H1 (cell line): Measurements from ENCODE around the gene PDP2. TPM values are rescaled to one million over a fixed set of nuclear protein-coding genes. Genes with fewer than 3 reads are reported as not detected.

ENCODE experiments used
- CTCF ChIA-PET: fragments of 300-600 bp; sonication (Branson Sonifier 250); formaldehyde crosslinking; loops from one replicate; lab custom pipeline; 2021; ENCODE audit not compliant: partially characterized antibody; lab: Charles Lee
- POLR2A ChIA-PET: fragments of 300-600 bp; sonication (Branson Sonifier 250); formaldehyde crosslinking; loops from one replicate; lab custom pipeline; 2021; ENCODE audit warnings: inconsistent platforms; ENCODE audit not compliant: partially characterized antibody; lab: Charles Lee
- DNase-seq, 2 experiments: peaks; one replicate each; pipeline versions ENCODE4 v3.0.0 to v3.0.0-alpha.2; 2010 to 2022; ENCODE audit warnings: low spot score in 2 of 2, low read depth in 1 of 2, mixed read lengths in 1 of 2
- FAIRE-seq: peaks from 2 replicates; lab custom pipeline; 2011; peaks lifted over from hg19 to GRCh38; lab: Jason Lieb, UNC
- H2AFZ ChIP-seq: 2 replicates; pipeline ENCODE4 v1.8.1; 2012; ENCODE audit warnings: low read length, inconsistent platforms
- H2AK5ac ChIP-seq: 2 replicates; pipeline ENCODE4 v1.6.1; 2013; ENCODE audit warnings: low read depth, low read length
- H2BK120ac ChIP-seq: replicated peaks from 2 replicates; pipeline ENCODE3; 2013; ENCODE audit warnings: low read depth, low read length, inconsistent platforms
- H2BK12ac ChIP-seq: 2 replicates; pipeline ENCODE4 v1.6.1; 2013; ENCODE audit warnings: low read depth, low read length
- H2BK15ac ChIP-seq: 2 replicates; pipeline ENCODE4 v1.6.1; 2013; ENCODE audit warnings: low read length
- H2BK20ac ChIP-seq: 2 replicates; pipeline ENCODE4 v1.6.1; 2013; ENCODE audit warnings: low read length
- H2BK5ac ChIP-seq: 2 replicates; pipeline ENCODE4 v1.6.1; 2013; ENCODE audit warnings: low read depth, low read length
- H3K14ac ChIP-seq: 2 replicates; pipeline ENCODE4 v1.6.1; 2013; ENCODE audit warnings: inconsistent platforms; ENCODE audit not compliant: insufficient read length
- H3K18ac ChIP-seq: 2 replicates; pipeline ENCODE4 v1.6.1; 2013; ENCODE audit warnings: low read length; ENCODE audit errors: extremely low read depth
- H3K23ac ChIP-seq: 2 replicates; pipeline ENCODE4 v1.6.1; 2013; ENCODE audit warnings: inconsistent platforms; ENCODE audit not compliant: insufficient read length
- H3K23me2 ChIP-seq: 2 replicates; pipeline ENCODE4 v1.6.1; 2013; ENCODE audit warnings: low read depth, low read length
- H3K27ac ChIP-seq: 2 replicates; pipeline ENCODE4 v1.6.1; 2011; ENCODE audit warnings: low read depth, low read length, inconsistent platforms
- H3K27me3 ChIP-seq, 4 experiments: replicated peaks in 1 of 4; 1 replicate in 1 of 4; 2 replicates in 3 of 4; pipeline versions ENCODE4 v1.6.1 to v1.8.1; 2011 to 2013; ENCODE audit warnings: low read length in 3 of 4, mild to moderate bottlenecking in 3 of 4, inconsistent platforms in 2 of 4, mixed read lengths in 2 of 4, moderate library complexity in 1 of 4; ENCODE audit not compliant: control insufficient read depth in 3 of 4, insufficient read depth in 3 of 4; ENCODE audit errors: extremely low read depth in 1 of 4
- H3K36me3 ChIP-seq, 4 experiments: 2 replicates each; pipeline versions ENCODE4 v1.6.1 to v1.8.1; 2011 to 2013; ENCODE audit warnings: mild to moderate bottlenecking in 4 of 4, low read length in 3 of 4, moderate library complexity in 2 of 4, control low read depth in 1 of 4, inconsistent platforms in 1 of 4; ENCODE audit not compliant: insufficient read depth in 4 of 4, control insufficient read depth in 2 of 4
- H3K4ac ChIP-seq: replicated peaks from 2 replicates; pipeline ENCODE3; 2013; ENCODE audit warnings: low read length, low read depth, mixed read lengths, inconsistent platforms; ENCODE audit not compliant: insufficient read length
- H3K4me1 ChIP-seq, 4 experiments: replicated peaks in 1 of 4; 1 replicate in 1 of 4; 2 replicates in 3 of 4; pipeline versions ENCODE4 v1.6.1 to v1.8.1; 2011 to 2013; ENCODE audit warnings: low read length in 3 of 4, inconsistent platforms in 2 of 4, mixed read lengths in 1 of 4; ENCODE audit not compliant: insufficient read depth in 4 of 4, control insufficient read depth in 3 of 4
- H3K4me2 ChIP-seq, 2 experiments: 2 replicates each; pipeline versions ENCODE4 v1.6.1 to v1.8.1; 2011 to 2013; ENCODE audit warnings: low read depth in 2 of 2, low read length in 2 of 2, control low read depth in 1 of 2, inconsistent platforms in 1 of 2, mild to moderate bottlenecking in 1 of 2; ENCODE audit not compliant: insufficient read depth in 1 of 2
- H3K4me3 ChIP-seq, 4 experiments: fragments of 200-600, 300-600 bp in 1 of 4; sonication (generic), shearing (Covaris generic), sonication (Bioruptor Twin) in 1 of 4; 2 replicates each; pipeline versions ENCODE4 v1.5.1 to v1.8.1; 2011 to 2016; ENCODE audit warnings: low read length in 4 of 4, low read depth in 3 of 4, control low read depth in 2 of 4, inconsistent platforms in 2 of 4, mild to moderate bottlenecking in 2 of 4, mixed read lengths in 1 of 4, moderate library complexity in 1 of 4; ENCODE audit not compliant: insufficient read depth in 2 of 4; ENCODE audit errors: extremely low read depth in 1 of 4
- H3K56ac ChIP-seq: replicated peaks from 2 replicates; pipeline ENCODE3; 2013; ENCODE audit warnings: low read depth, mild to moderate bottlenecking, mixed read lengths, low read length, inconsistent platforms; ENCODE audit not compliant: insufficient read length
- H3K79me1 ChIP-seq: 2 replicates; pipeline ENCODE4 v1.6.1; 2013; ENCODE audit warnings: low read depth, low read length, control low read depth
- H3K79me2 ChIP-seq, 2 experiments: 2 replicates each; pipeline versions ENCODE4 v1.6.1 to v1.8.1; 2012 to 2013; ENCODE audit warnings: low read length in 2 of 2, mild to moderate bottlenecking in 2 of 2, inconsistent platforms in 1 of 2; ENCODE audit not compliant: insufficient read depth in 2 of 2, control insufficient read depth in 1 of 2
- H3K9ac ChIP-seq, 4 experiments: replicated peaks in 1 of 4; 1 replicate in 1 of 4; 2 replicates in 3 of 4; pipeline versions ENCODE4 v1.6.1 to v1.8.1; 2011 to 2013; ENCODE audit warnings: low read depth in 3 of 4, low read length in 3 of 4, control low read depth in 2 of 4, mild to moderate bottlenecking in 2 of 4, moderate library complexity in 2 of 4, inconsistent platforms in 1 of 4; ENCODE audit errors: extremely low read depth in 1 of 4
- H3K9me3 ChIP-seq, 2 experiments: 2 replicates each; pipeline versions ENCODE4 v1.6.1 to v1.8.1; 2012 to 2013; ENCODE audit warnings: mild to moderate bottlenecking in 2 of 2, moderate library complexity in 2 of 2, control low read depth in 1 of 2, inconsistent platforms in 1 of 2, low read depth in 1 of 2, low read length in 1 of 2, mixed read lengths in 1 of 2; ENCODE audit not compliant: insufficient read depth in 2 of 2
- H4K20me1 ChIP-seq, 2 experiments: replicated peaks in 1 of 2; 2 replicates each; pipeline versions ENCODE3 to v1.8.1; 2011 to 2013; ENCODE audit warnings: inconsistent platforms in 2 of 2, low read length in 2 of 2, mild to moderate bottlenecking in 1 of 2; ENCODE audit not compliant: insufficient read depth in 2 of 2, control insufficient read depth in 1 of 2
- H4K5ac ChIP-seq: 2 replicates; pipeline ENCODE4 v1.6.1; 2013; ENCODE audit warnings: low read length, low read depth, mixed read lengths, inconsistent platforms; ENCODE audit not compliant: insufficient read length
- H4K8ac ChIP-seq: 2 replicates; pipeline ENCODE4 v1.8.0; 2013; ENCODE audit warnings: mild to moderate bottlenecking, moderate library complexity, low read length, inconsistent platforms; ENCODE audit not compliant: insufficient read depth; ENCODE audit errors: extremely low read depth
- H4K91ac ChIP-seq: replicated peaks from 2 replicates; pipeline ENCODE3; 2013; ENCODE audit warnings: low read length, mixed read lengths, inconsistent platforms; ENCODE audit not compliant: insufficient read length
- BCL11A ChIP-seq, 2 experiments: IDR thresholded peaks; one replicate each; pipeline ENCODE4 v1.6.1; 2011; ENCODE audit warnings: low read depth in 2 of 2, low read length in 2 of 2, mild to moderate bottlenecking in 2 of 2
- CHD1 ChIP-seq: IDR thresholded peaks from 2 replicates; pipeline ENCODE4 v1.6.1; 2012; ENCODE audit warnings: low read depth, low read length, improper control_type of control experiment
- CTBP2 ChIP-seq: IDR thresholded peaks from 2 replicates; pipeline ENCODE4 v1.7.0; 2011; ENCODE audit warnings: borderline replicate concordance, mild to moderate bottlenecking, moderate library complexity, mixed read lengths, low read length; ENCODE audit not compliant: insufficient read depth, insufficient read length
- EP300 ChIP-seq, 2 experiments: IDR thresholded peaks; 1 replicate in 1 of 2; 2 replicates in 1 of 2; pipeline ENCODE4 v1.6.1; 2011 to 2012; ENCODE audit warnings: low read depth in 2 of 2, low read length in 2 of 2, mild to moderate bottlenecking in 2 of 2, borderline replicate concordance in 1 of 2, inconsistent platforms in 1 of 2, moderate library complexity in 1 of 2
- FOSL1 ChIP-seq: IDR thresholded peaks from 2 replicates; pipeline ENCODE4 v1.6.1; 2011; ENCODE audit warnings: mild to moderate bottlenecking, low read depth, low read length, moderate library complexity; ENCODE audit not compliant: insufficient read depth
- GTF2F1 ChIP-seq: IDR thresholded peaks from 2 replicates; pipeline ENCODE4 v1.6.1; 2012; ENCODE audit warnings: low read depth, low read length, improper control_type of control experiment, borderline replicate concordance
- JUND ChIP-seq: IDR thresholded peaks from 2 replicates; pipeline ENCODE4 v1.6.1; 2011; ENCODE audit warnings: mild to moderate bottlenecking, improper control_type of control experiment, low read length
- PHF8 ChIP-seq: fragments of 200-600 bp; sonication (generic); conservative IDR thresholded peaks from 2 replicates; pipeline ENCODE4 v1.7.1; 2012; ENCODE audit warnings: low read depth, mild to moderate bottlenecking, inconsistent platforms, low read length, moderate library complexity
- POLR2A ChIP-seq, 2 experiments: IDR thresholded peaks; 1 replicate in 1 of 2; 2 replicates in 1 of 2; pipeline ENCODE4 v1.6.1; 2011; ENCODE audit warnings: low read depth in 2 of 2, low read length in 2 of 2, mild to moderate bottlenecking in 2 of 2; ENCODE audit errors: control extremely low read depth in 1 of 2
- RFX5 ChIP-seq: IDR thresholded peaks from 2 replicates; pipeline ENCODE4 v1.6.1; 2011; ENCODE audit warnings: low read depth, low read length, improper control_type of control experiment, borderline replicate concordance
- SIRT6 ChIP-seq: IDR thresholded peaks from one replicate; pipeline ENCODE4 v1.7.1; 2012; ENCODE audit warnings: low read length, inconsistent platforms
- SIX5 ChIP-seq: IDR thresholded peaks from 2 replicates; pipeline ENCODE4 v1.6.1; 2011; ENCODE audit warnings: mild to moderate bottlenecking, low read depth, low read length
- SP2 ChIP-seq: IDR thresholded peaks from 2 replicates; pipeline ENCODE4 v1.6.1; 2012; ENCODE audit warnings: mild to moderate bottlenecking, low read length, inconsistent platforms
- TAF7 ChIP-seq: optimal IDR thresholded peaks from 2 replicates; pipeline ENCODE3; 2011; ENCODE audit warnings: low read depth, mild to moderate bottlenecking, inconsistent platforms, low read length, moderate library complexity, borderline replicate concordance
- TEAD4 ChIP-seq: IDR thresholded peaks from 2 replicates; pipeline ENCODE4 v1.6.1; 2012; ENCODE audit warnings: low read depth, low read length, inconsistent platforms, mixed read lengths
- WGBS, 2 experiments: shearing (Covaris generic) in 1 of 2; methylation state at CpG; one replicate each; pipeline versions ENCODE4 v1.1.6 to v1.1.7; 2013 to 2015; ENCODE audit warnings: low lambda C conversion rate in 2 of 2, mixed read lengths in 2 of 2, inconsistent platforms in 1 of 2, low coverage in 1 of 2, missing lambda C conversion rate in 1 of 2; ENCODE audit not compliant: insufficient replicate concordance in 2 of 2, insufficient coverage in 1 of 2, insufficient read length in 1 of 2; ENCODE audit errors: extremely low coverage in 1 of 2, missing lambda C conversion rate in 1 of 2; 5-methylcytosine and 5-hydroxymethylcytosine counted together
- polyA plus RNA-seq, 7 experiments: library from polyadenylated mRNA; depleted of rRNA in 3 of 7; stranded (reverse) in 5 of 7; unstranded in 2 of 7; fragments of >200 nt in 5 of 7; fragments of 200-250 nt in 2 of 7; gene quantifications; 1 replicate in 5 of 7; 2 replicates in 1 of 7; 4 replicates in 1 of 7; pipeline versions ENCODE4 v1.2.1 to v1.2.3, GENCODE V29; 2011 to 2013; ENCODE audit warnings: missing spikeins in 2 of 7, mixed read lengths in 2 of 7
- total RNA-seq: library from RNA; stranded (reverse); fragmentation: NEBNext Ultra II Directional; extraction: Animal tissue kit (Norgen Biotek cat#: 25700); gene quantifications from 2 replicates; pipeline ENCODE4 v1.2.1, GENCODE V29; 2021

PDP2 gene
- total and polyA plus RNA-seq, 2 of the 8 experiments (the other 6 are each of a cell fraction or from before 2014, with no cell fraction given) = 11.7 to 36.5 TPM

GRCh38 chr16:66911112-66911511, 30.8 kb downstream of the PDP2 start:
- Histone ChIP-seq H2AFZ (no peak overlapping the region), H3K79me1 (no peaks in the 10 kb centered on the region), H3K36me3 (no peaks in the 10 kb centered on the region), H4K8ac (no peak overlapping the region), H2BK15ac (no peak overlapping the region), H4K20me1 (peaks cover 0 to 4% of the 10 kb centered on the region in 2 experiments), H3K27me3 (no peaks in the 10 kb centered on the region; a peak in 3 of 7 replicates), H2AK5ac (no peak overlapping the region), H4K91ac (no peak overlapping the region), H3K14ac (no peak overlapping the region), H2BK120ac (no peak overlapping the region), H3K4me2 (no peak overlapping the region), H3K79me2 (no peaks in the 10 kb centered on the region), H3K9ac (no peak overlapping the region), H3K9me3 (no peaks in the 10 kb centered on the region), H3K18ac (no peak overlapping the region), H3K4me3 (no peak overlapping the region), H3K27ac (no peak overlapping the region), H2BK20ac (no peak overlapping the region), H3K23me2 (peaks cover 3% of the 10 kb centered on the region; the same call in 1 of the 2 replicates), H2BK5ac (no peak overlapping the region), H3K56ac (no peak overlapping the region), H3K4me1 (peaks cover 0 to 3% (median 0%) of the 10 kb centered on the region in 4 experiments; a peak in 1 of 7 replicates), H3K23ac (no peak overlapping the region), H4K5ac (no peak overlapping the region), H3K4ac (no peak overlapping the region), H2BK12ac (no peak overlapping the region)
- ChIA-PET POLR2A (interaction anchor here (0.7 to 1.7 kb wide), 2 partner anchors 13 to 25 kb away, joined by 3 to 5 read pairs; no protein-coding TSS in a partner anchor), CTCF (interaction anchor here (0.5 to 42.0 kb wide), 12 partner anchors 5 to 262 kb away, joined by 3 to 1009 read pairs (median 9); partner anchors contain the start of genes CDH16, CES3, CIAO2B and PDP2)
- DNase-seq (no peak), FAIRE-seq (no peak)
- 92% methylated on average over 5 of the region's 5 CpGs; no CpG with 5 or more reads in 1 of the 2 experiments for WGBS, 2 experiments
- TF ChIP-seq SP2 = no peak
- TF ChIP-seq TEAD4 = no peak
- no peak for TF ChIP-seq TAF7
- TF ChIP-seq CHD1 = no peak
- no peak for TF ChIP-seq BCL11A (IDR thresholded peaks at IDR 0.05; ENCODE audit: low read depth in 2 of 2, low read length in 2 of 2)
- no peak for TF ChIP-seq POLR2A (IDR thresholded peaks at IDR 0.05; ENCODE audit: control extremely low read depth in 1 of 2, low read depth in 2 of 2, low read length in 2 of 2)
- TF ChIP-seq GTF2F1 = no peak
- no peak for TF ChIP-seq SIX5
- TF ChIP-seq RFX5 = no peak
- TF ChIP-seq PHF8 = no peak
- no peak for TF ChIP-seq CTBP2
- TF ChIP-seq JUND = no peak
- no peak for TF ChIP-seq EP300 (IDR thresholded peaks at IDR 0.05; ENCODE audit: borderline replicate concordance in 1 of 2, low read depth in 2 of 2, low read length in 2 of 2)
- TF ChIP-seq FOSL1 = no peak
- TF ChIP-seq SIRT6 = no peak
